Measurements from ENCODE around the gene HIVEP2.
A peak's percentile ranks its signal among the peaks of the same experiment; 100 is the strongest.

The HIVEP2 gene

GRCh38 chr6:142839686-142840040 lies 105.3 kb downstream of the HIVEP2 start:
- no peak for DNase-seq

- no peak for DNase-seq
These were observed 105.9 kb downstream of the HIVEP2 start for GRCh38 chr6:142838821-142839685.

GRCh38 chr6:142835787-142836535 lies 109.0 kb downstream of the HIVEP2 start:
- no peak for DNase-seq

- no peak for DNase-seq
These were observed 110.1 kb downstream of the HIVEP2 start for GRCh38 chr6:142834853-142835252.

- no peak for DNase-seq
These were observed 111.2 kb downstream of the HIVEP2 start for GRCh38 chr6:142833798-142834197.

- no peak for DNase-seq
These were observed 111.9 kb downstream of the HIVEP2 start for GRCh38 chr6:142833054-142833453.

- no peak for DNase-seq
These were observed 114.2 kb downstream of the HIVEP2 start for GRCh38 chr6:142830807-142831206.

GRCh38 chr6:142830116-142830710 lies 114.8 kb downstream of the HIVEP2 start:
- no peak for DNase-seq

GRCh38 chr6:142829556-142829955 lies 115.4 kb downstream of the HIVEP2 start:
- DNase-seq: no peak

GRCh38 chr6:142827991-142828390 lies 117.0 kb downstream of the HIVEP2 start:
- DNase-seq: no peak

- no peak for DNase-seq
These were observed 117.6 kb downstream of the HIVEP2 start for GRCh38 chr6:142827369-142827768.

GRCh38 chr6:142825760-142826159 lies 119.2 kb downstream of the HIVEP2 start:
- DNase-seq: no peak

GRCh38 chr6:142824426-142824825 lies 120.5 kb downstream of the HIVEP2 start:
- DNase-seq: no peak

- no peak for DNase-seq
These were observed 121.6 kb downstream of the HIVEP2 start for GRCh38 chr6:142823256-142823902.

- DNase-seq: peak in 1 of 5 donors; percentile 47
These were observed 122.1 kb downstream of the HIVEP2 start for GRCh38 chr6:142822842-142823241.

- DNase-seq: peak in 1 of 5 donors; percentile 76
These were observed 122.6 kb downstream of the HIVEP2 start for GRCh38 chr6:142822383-142822782.

- DNase-seq: no peak
These were observed 123.1 kb downstream of the HIVEP2 start for GRCh38 chr6:142821860-142822259.

GRCh38 chr6:142821164-142821716 lies 123.7 kb downstream of the HIVEP2 start:
- no peak for DNase-seq

- no peak for DNase-seq
These were observed 124.5 kb downstream of the HIVEP2 start for GRCh38 chr6:142820338-142821051.

- DNase-seq: peak in 4 of 5 donors; percentile 17 to 70 (median 36)
These were observed 125.2 kb downstream of the HIVEP2 start for GRCh38 chr6:142819603-142820337.

GRCh38 chr6:142816486-142816885 lies 128.5 kb downstream of the HIVEP2 start:
- no peak for DNase-seq

All from T-helper 1 cell (primary cell).